ENCODE measurements around the gene TRIM65. TPM values are rescaled to one million over a fixed set of nuclear protein-coding genes. Genes with fewer than 3 reads are reported as not detected.

The TRIM65 gene
- total and polyA plus RNA-seq, 2 of the 13 experiments (the other 11 are each of a cell fraction or from before 2014, with no cell fraction given), result 10.3 to 22.4 TPM

GRCh38 chr17:75940727-75941441, 44.1 kb upstream of the TRIM65 start, which contains the start of gene FBF1:
Gene FBF1 (minus strand): TSS chr17:75941042. CDS start chr17:75938149, 2,893 bp downstream.
- H3K27ac ChIP-seq (ENCODE audit: extremely low read length, insufficient read depth, low read length), result peak within 1 kb of the TSS; percentile 49
- intact Hi-C loops (cut with micrococcal nuclease; ENCODE audit: unreplicated experiment), result loop anchor here (5.0 kb wide), 1 partner anchor 56 kb away; no protein-coding TSS in a partner anchor
- peak within 1 kb of the TSS; percentile 92 for H3K4me2 ChIP-seq (ENCODE audit: low read depth, low read length)
- ChIA-PET POLR2A (interaction anchor here (0.6 to 1.9 kb wide), 20 partner anchors 11 to 311 kb away, joined by 3 to 16 read pairs (median 6); partner anchors contain the start of genes ACOX1, CDK3, MRPL38 and TEN1), CTCF (ENCODE audit: low intra/inter-chr PET ratio, low total read pairs) (interaction anchor here (1.0 kb wide), 1 partner anchor 36 kb away, joined by 3 read pairs; the partner anchor contains the start of gene MRPL38)
- H4K20me1 ChIP-seq (ENCODE audit: insufficient read depth, low read length), result no peaks in the 10 kb centered on the region
- FAIRE-seq (peak; percentile 56), ATAC-seq (peak; percentile 96), DNase-seq (ENCODE audit: low spot score) (peak; percentile 93)
- H3K27me3 ChIP-seq (ENCODE audit: control insufficient read depth in 1 of 2, insufficient read depth in 2 of 2, low read length in 2 of 2), result no peaks in the 10 kb centered on the region; a peak in 1 of 5 replicates
- no peak within 1 kb of the TSS for H2AFZ ChIP-seq (ENCODE audit: low read length)
- no peaks in the 10 kb centered on the region for H3K9me3 ChIP-seq (ENCODE audit: low read length)
- no TSS peak for BruUV-seq (replicated peaks)
- peaks cover 27% of the 10 kb centered on the region for H3K4me1 ChIP-seq (ENCODE audit: insufficient read depth, low read length)
- H3K79me2 ChIP-seq (ENCODE audit: insufficient read depth, low read length), result no peaks in the 10 kb centered on the region
- H3K4me3 ChIP-seq (replicated peaks in 1 of 3; ENCODE audit: insufficient read depth in 1 of 3, low read depth in 2 of 3, low read length in 3 of 3), result peak within 1 kb of the TSS; percentile 73 to 83 (median 79)
- H3K36me3 ChIP-seq (replicated peaks in 1 of 2; ENCODE audit: control insufficient read depth in 1 of 2, insufficient read depth in 2 of 2, low read length in 2 of 2), result peaks cover 2 to 9% of the 10 kb centered on the region in 2 experiments; a peak in 3 of 5 replicates
- WGBS (ENCODE audit: low lambda C conversion rate), result 0% methylated on average over 32 of the region's 63 CpGs
- H3K9ac ChIP-seq (ENCODE audit: insufficient read depth, low read depth, low read length), result peak within 1 kb of the TSS; percentile 78
- in situ Hi-C loops (cut with HindIII; ENCODE audit: extremely low pct_ligation_motif_present, low pct_unique_long_range_greater_than_20kb), result no loop called here
- TF ChIP-seq SOX6 (IDR thresholded peaks at IDR 0.05) (no peak), SOX6 (CRISPR knock-in tag; IDR thresholded peaks at IDR 0.05) (peak; percentile 85), ZNF512B (CRISPR knock-in tag; IDR thresholded peaks at IDR 0.05; ENCODE audit: borderline replicate concordance) (0 out of 2 replicates have a peak, but pooled peaks have one; percentile 67), CSRNP2 (CRISPR knock-in tag; conservative IDR thresholded peaks at IDR 0.05; ENCODE audit: low read depth) (no peak), E2F1 (CRISPR knock-in tag; IDR thresholded peaks at IDR 0.05) (peak; percentile 98), ZBTB37 (CRISPR knock-in tag; IDR thresholded peaks at IDR 0.05) (no peak), ZNF44 (CRISPR knock-in tag; IDR thresholded peaks at IDR 0.05) (peak; percentile 38), ZNF510 (CRISPR knock-in tag; IDR thresholded peaks at IDR 0.05; ENCODE audit: low read depth) (no peak), GPN1 (CRISPR knock-in tag; IDR thresholded peaks at IDR 0.05; ENCODE audit: borderline replicate concordance) (no peak)

Data from HepG2 (cell line).